Measurements from ENCODE around the gene YDJC. TPM values are rescaled to one million over a fixed set of nuclear protein-coding genes. Genes with fewer than 3 reads are reported as not detected.
"Not testable (repeated sequence)": the region's sequence is repeated elsewhere in the genome, so short reads cannot be mapped to it uniquely, and the experiment has no call there.

YDJC gene
- total RNA-seq, 1 donor from 2014 or later: 34.0 TPM

GRCh38 chr22:21582801-21583740 lies 46.8 kb downstream of the YDJC start:
- H3K4me3 Mint-ChIP-seq (ENCODE audit: unreplicated experiment): no peak overlapping the region
- no peak for TF ChIP-seq CTCF (IDR thresholded peaks at IDR 0.05; ENCODE audit: insufficient read depth, low read depth, low read length)
- TF ChIP-seq EZH2 (IDR thresholded peaks at IDR 0.05; ENCODE audit: insufficient read depth, low read length): no peak
- DNase-seq (ENCODE audit: low read depth) (no peak), FAIRE-seq (no peak)
- Histone ChIP-seq H3K4me2 (ENCODE audit: low read length) (no peak overlapping the region), H3K79me2 (ENCODE audit: insufficient read depth, low read length) (peaks cover 98% of the 10 kb centered on the region), H3K9me3 (ENCODE audit: insufficient read depth, low read depth, low read length) (no peaks in the 10 kb centered on the region), H2AFZ (ENCODE audit: low read depth, low read length) (no peak overlapping the region), H3K4me1 (ENCODE audit: insufficient read depth, low read length) (peaks cover 3% of the 10 kb centered on the region), H3K27me3 (ENCODE audit: insufficient read depth, low read length) (no peaks in the 10 kb centered on the region), H4K20me1 (ENCODE audit: insufficient read depth, low read length) (peaks cover 97% of the 10 kb centered on the region), H3K36me3 (ENCODE audit: insufficient read depth, low read length) (no peaks in the 10 kb centered on the region), H3K4me3 (ENCODE audit: insufficient read depth, low read depth, low read length) (no peak overlapping the region), H3K9ac (ENCODE audit: low read length) (no peak overlapping the region), H3K27ac (ENCODE audit: low read depth, low read length) (no peak overlapping the region)
- H3K36me3 Mint-ChIP-seq (ENCODE audit: low read depth, unreplicated experiment): peaks cover 12% of the 10 kb centered on the region
- H3K27me3 Mint-ChIP-seq (ENCODE audit: low read depth, unreplicated experiment): no peaks in the 10 kb centered on the region
- H3K27ac Mint-ChIP-seq (ENCODE audit: unreplicated experiment): peak overlapping the region; percentile 34
- peaks cover 22% of the 10 kb centered on the region for H3K4me1 Mint-ChIP-seq (ENCODE audit: low read depth, unreplicated experiment)
- H3K9me3 Mint-ChIP-seq (ENCODE audit: unreplicated experiment): no peaks in the 10 kb centered on the region

GRCh38 chr22:21581009-21581713 lies 48.7 kb downstream of the YDJC start:
- H3K9ac ChIP-seq (ENCODE audit: low read length); H3K27ac ChIP-seq (ENCODE audit: low read depth, low read length); DNase-seq (ENCODE audit: low read depth); H3K27me3 ChIP-seq (ENCODE audit: insufficient read depth, low read length); H3K9me3 ChIP-seq (ENCODE audit: insufficient read depth, low read depth, low read length); H3K4me3 ChIP-seq (ENCODE audit: insufficient read depth, low read depth, low read length); H3K27me3 Mint-ChIP-seq (ENCODE audit: low read depth, unreplicated experiment); H2AFZ ChIP-seq (ENCODE audit: low read depth, low read length); H3K4me3 Mint-ChIP-seq (ENCODE audit: unreplicated experiment); FAIRE-seq; H3K36me3 ChIP-seq (ENCODE audit: insufficient read depth, low read length); H3K27ac Mint-ChIP-seq (ENCODE audit: unreplicated experiment); H3K9me3 Mint-ChIP-seq (ENCODE audit: unreplicated experiment); H3K4me1 ChIP-seq (ENCODE audit: insufficient read depth, low read length); H3K4me2 ChIP-seq (ENCODE audit: low read length): not testable (repeated sequence)
- H4K20me1 ChIP-seq (ENCODE audit: insufficient read depth, low read length): peaks cover 97% of the 10 kb centered on the region
- Mint-ChIP-seq H3K36me3 (ENCODE audit: low read depth, unreplicated experiment) (peaks cover 11% of the 10 kb centered on the region), H3K4me1 (ENCODE audit: low read depth, unreplicated experiment) (peaks cover 19% of the 10 kb centered on the region)
- peaks cover 98% of the 10 kb centered on the region for H3K79me2 ChIP-seq (ENCODE audit: insufficient read depth, low read length)

- H3K27me3 ChIP-seq (ENCODE audit: insufficient read depth, low read length): not testable (repeated sequence)
These were observed 49.2 kb downstream of the YDJC start for GRCh38 chr22:21580623-21581007.

More at GRCh38 chr22:21580623-21581007, 49.2 kb downstream of the YDJC start:
- H3K4me3 Mint-ChIP-seq (ENCODE audit: unreplicated experiment); H3K27ac ChIP-seq (ENCODE audit: low read depth, low read length); H2AFZ ChIP-seq (ENCODE audit: low read depth, low read length); H3K4me1 ChIP-seq (ENCODE audit: insufficient read depth, low read length); H3K9me3 Mint-ChIP-seq (ENCODE audit: unreplicated experiment); DNase-seq (ENCODE audit: low read depth); H3K36me3 ChIP-seq (ENCODE audit: insufficient read depth, low read length); H3K9me3 ChIP-seq (ENCODE audit: insufficient read depth, low read depth, low read length); H3K9ac ChIP-seq (ENCODE audit: low read length); H3K4me2 ChIP-seq (ENCODE audit: low read length); H3K4me3 ChIP-seq (ENCODE audit: insufficient read depth, low read depth, low read length); H3K27me3 Mint-ChIP-seq (ENCODE audit: low read depth, unreplicated experiment); FAIRE-seq; H3K27ac Mint-ChIP-seq (ENCODE audit: unreplicated experiment): not testable (repeated sequence)
- Histone ChIP-seq H3K79me2 (ENCODE audit: insufficient read depth, low read length) (peaks cover 98% of the 10 kb centered on the region), H4K20me1 (ENCODE audit: insufficient read depth, low read length) (peaks cover 97% of the 10 kb centered on the region)
- Mint-ChIP-seq H3K36me3 (ENCODE audit: low read depth, unreplicated experiment) (peaks cover 10% of the 10 kb centered on the region), H3K4me1 (ENCODE audit: low read depth, unreplicated experiment) (peaks cover 18% of the 10 kb centered on the region)
